Gastrocnemius medialis (tissue), 4 donors: ENCODE results near the gene FAM3D.

ENCODE experiments used
- POLR2A ChIP-seq, 2 donors: fragments of 450-650 bp; IDR thresholded peaks; one replicate each; pipeline ENCODE4 v1.6.1; 2017; ENCODE audit warnings: antibody characterized with exemption in 2 of 2, mild to moderate bottlenecking in 2 of 2, moderate library complexity in 2 of 2
- TF ChIP-seq, protein P1 (sequence below), 5 experiments: fragments of 450-650 bp in 3 of 5; fragments of 200-600 bp in 2 of 5; sonication (generic) in 2 of 5; IDR thresholded peaks in 4 of 5; conservative IDR thresholded peaks in 1 of 5; 1 replicate in 4 of 5; 2 replicates in 1 of 5; pipeline ENCODE4 v1.5.1; 2016 to 2019; ENCODE audit warnings: antibody characterized with exemption in 5 of 5, mild to moderate bottlenecking in 3 of 5, moderate library complexity in 3 of 5

DNA sequence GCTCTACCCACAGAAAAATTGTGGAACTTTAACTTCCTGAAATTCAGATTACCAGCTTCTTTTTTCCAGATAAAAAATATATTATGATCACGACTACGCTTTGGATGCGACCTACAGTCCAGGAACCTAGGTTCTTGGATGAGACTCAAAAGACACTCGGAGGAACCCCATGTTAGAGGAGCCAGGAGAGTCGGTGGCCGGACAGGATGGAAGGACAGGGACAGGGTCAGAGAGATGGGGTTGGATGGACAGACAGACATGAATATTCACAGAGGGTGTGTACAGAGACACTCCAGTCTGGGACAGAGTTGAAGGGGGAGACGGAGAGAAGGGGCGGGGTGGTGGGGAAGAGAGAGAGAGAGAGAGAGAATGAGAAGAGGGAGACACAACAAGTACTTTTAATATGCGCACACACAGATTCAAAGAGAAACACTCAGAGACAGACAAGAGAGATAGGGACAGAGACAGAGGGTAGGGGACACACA, 9.5 kb downstream of the FAM3D start:
- TF ChIP-seq, protein P1, sequence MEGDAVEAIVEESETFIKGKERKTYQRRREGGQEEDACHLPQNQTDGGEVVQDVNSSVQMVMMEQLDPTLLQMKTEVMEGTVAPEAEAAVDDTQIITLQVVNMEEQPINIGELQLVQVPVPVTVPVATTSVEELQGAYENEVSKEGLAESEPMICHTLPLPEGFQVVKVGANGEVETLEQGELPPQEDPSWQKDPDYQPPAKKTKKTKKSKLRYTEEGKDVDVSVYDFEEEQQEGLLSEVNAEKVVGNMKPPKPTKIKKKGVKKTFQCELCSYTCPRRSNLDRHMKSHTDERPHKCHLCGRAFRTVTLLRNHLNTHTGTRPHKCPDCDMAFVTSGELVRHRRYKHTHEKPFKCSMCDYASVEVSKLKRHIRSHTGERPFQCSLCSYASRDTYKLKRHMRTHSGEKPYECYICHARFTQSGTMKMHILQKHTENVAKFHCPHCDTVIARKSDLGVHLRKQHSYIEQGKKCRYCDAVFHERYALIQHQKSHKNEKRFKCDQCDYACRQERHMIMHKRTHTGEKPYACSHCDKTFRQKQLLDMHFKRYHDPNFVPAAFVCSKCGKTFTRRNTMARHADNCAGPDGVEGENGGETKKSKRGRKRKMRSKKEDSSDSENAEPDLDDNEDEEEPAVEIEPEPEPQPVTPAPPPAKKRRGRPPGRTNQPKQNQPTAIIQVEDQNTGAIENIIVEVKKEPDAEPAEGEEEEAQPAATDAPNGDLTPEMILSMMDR (IDR thresholded peaks at IDR 0.05 in 4 of 5, conservative IDR thresholded peaks at IDR 0.05 in 1 of 5), result no peak
- no peak for TF ChIP-seq POLR2A (IDR thresholded peaks at IDR 0.05)
